ENCODE measurements around the gene LCN15. TPM values are rescaled to one million over a fixed set of nuclear protein-coding genes. Genes with fewer than 3 reads are reported as not detected.

LCN15 gene
- total and polyA plus RNA-seq, 2 of the 4 experiments (the other 2 are of a cell fraction): not detected

DNA sequence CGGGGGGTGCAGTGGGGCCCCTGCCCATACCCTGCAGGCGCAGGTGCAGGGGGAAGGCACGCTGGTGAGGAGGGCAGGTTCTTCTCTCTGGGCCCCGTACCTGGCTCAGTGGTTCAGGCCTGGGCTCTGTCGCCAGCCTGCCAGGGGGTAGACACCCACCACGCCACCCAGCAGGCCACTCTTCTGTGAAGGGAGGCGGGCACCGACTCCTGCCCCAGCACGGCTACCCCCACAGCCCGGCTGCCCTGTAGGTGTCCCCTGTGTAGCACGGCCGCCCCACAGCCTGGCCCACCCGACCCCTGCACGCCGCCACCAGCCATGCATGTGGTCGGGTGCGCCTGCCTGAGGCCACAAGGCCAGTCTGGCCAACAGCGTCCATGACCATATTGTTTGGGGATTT is 17.7 kb downstream of the LCN15 start:
- POLR2A ChIA-PET (ENCODE audit: unreplicated experiment): no interaction called here
- H2BK120ac ChIP-seq (ENCODE audit: low read depth, low read length): no peak overlapping the region
- H3K9me1 ChIP-seq (ENCODE audit: insufficient read depth, low read length): no peaks in the 10 kb centered on the region
- H2BK15ac ChIP-seq (ENCODE audit: low read depth, low read length): no peak overlapping the region
- in situ Hi-C loops (cut with MboI; ENCODE audit: low sequenced_read_pairs): no loop called here
- H2AK9ac ChIP-seq (replicated peaks; ENCODE audit: low read depth, low read length, poor library complexity): no peak overlapping the region
- H3K9ac ChIP-seq (ENCODE audit: low read depth, low read length): no peak overlapping the region
- no peak overlapping the region for H3K56ac ChIP-seq (ENCODE audit: extremely low read depth, insufficient read depth, low read length)
- no peak overlapping the region for H3K18ac ChIP-seq (ENCODE audit: low read depth, low read length)
- H4K8ac ChIP-seq (ENCODE audit: low read depth in 2 of 2, low read length in 2 of 2): no peak overlapping the region
- no peak overlapping the region for H3K4me2 ChIP-seq (ENCODE audit: low read depth, low read length)
- H3K27ac ChIP-seq (ENCODE audit: insufficient read depth, low read length): no peak overlapping the region
- no peaks in the 10 kb centered on the region; the same call in 1 of the 2 replicates for H4K20me1 ChIP-seq (ENCODE audit: insufficient read depth, low read length)
- WGBS, 2 experiments (ENCODE audit: extremely low coverage in 2 of 2, insufficient read length in 1 of 2): no CpG with 5 or more reads among the region's 18 CpGs
- no peak overlapping the region for H4K5ac ChIP-seq (ENCODE audit: low read depth, low read length)
- CTCF ChIA-PET: no interaction called here
- H3K9me3 ChIP-seq (ENCODE audit: control insufficient read depth, insufficient read depth, low read length): no peaks in the 10 kb centered on the region
- H2BK20ac ChIP-seq (ENCODE audit: low read depth, low read length): no peak overlapping the region
- no peak overlapping the region for H4K91ac ChIP-seq (ENCODE audit: insufficient read depth, low read depth, low read length)
- no peaks in the 10 kb centered on the region for H3K36me3 ChIP-seq (ENCODE audit: control insufficient read depth, insufficient read depth, low read length)
- peaks cover 37% of the 10 kb centered on the region; the same call in 1 of the 2 replicates for H3K27me3 ChIP-seq (ENCODE audit: control insufficient read depth, insufficient read depth, low read length)
- H3K23ac ChIP-seq (ENCODE audit: low read depth, low read length): no peak overlapping the region
- no peak for ATAC-seq (ENCODE audit: low read depth)
- H3K14ac ChIP-seq (replicated peaks; ENCODE audit: low read depth, low read length): no peak overlapping the region
- no peak overlapping the region for H2BK5ac ChIP-seq (ENCODE audit: low read depth, low read length, poor library complexity, severe bottlenecking)
- no peak overlapping the region for H2AK5ac ChIP-seq (ENCODE audit: low read depth, low read length)
- no peak overlapping the region for H3K4ac ChIP-seq (ENCODE audit: low read depth, low read length)
- intact Hi-C loops (cut with micrococcal nuclease): no loop called here
- no peaks in the 10 kb centered on the region for H3K79me1 ChIP-seq (ENCODE audit: low read depth in 1 of 2, low read length in 2 of 2)
- H3K4me1 ChIP-seq (ENCODE audit: control insufficient read depth, insufficient read depth, low read length): no peaks in the 10 kb centered on the region
- no TSS peak for BruUV-seq (replicated peaks)
- dilution Hi-C loops (cut with HindIII; ENCODE audit: low sequenced_read_pairs, unreplicated experiment): no loop called here
- H3K4me3 ChIP-seq (ENCODE audit: insufficient read depth, low read depth, low read length): no peak overlapping the region
- TF ChIP-seq CEBPB (IDR thresholded peaks at IDR 0.05; ENCODE audit: low read depth, low read length) (no peak), RFX5 (IDR thresholded peaks at IDR 0.05; ENCODE audit: low read depth, low read length) (no peak), NFE2L2 (IDR thresholded peaks at IDR 0.05; ENCODE audit: low read depth, low read length) (no peak), SMC3 (IDR thresholded peaks at IDR 0.05; ENCODE audit: low read depth, low read length) (no peak), BHLHE40 (IDR thresholded peaks at IDR 0.05; ENCODE audit: low read depth, low read length) (no peak), POLR2A (IDR thresholded peaks at IDR 0.05; ENCODE audit: low read depth, low read length) (no peak), FOS (IDR thresholded peaks at IDR 0.05; ENCODE audit: low read depth, low read length) (no peak), MAZ (IDR thresholded peaks at IDR 0.05; ENCODE audit: borderline replicate concordance, low read depth, low read length) (no peak), CHD1 (IDR thresholded peaks at IDR 0.05; ENCODE audit: low read depth, low read length) (no peak), RAD21 (IDR thresholded peaks at IDR 0.05; ENCODE audit: low read length) (no peak), MXI1 (IDR thresholded peaks at IDR 0.05; ENCODE audit: borderline replicate concordance, low read depth, low read length) (no peak), MAFK (IDR thresholded peaks at IDR 0.05; ENCODE audit: low read depth, low read length) (no peak), RCOR1 (IDR thresholded peaks at IDR 0.05; ENCODE audit: insufficient replicate concordance, low read length) (no peak)
- TF ChIP-seq, protein P1, sequence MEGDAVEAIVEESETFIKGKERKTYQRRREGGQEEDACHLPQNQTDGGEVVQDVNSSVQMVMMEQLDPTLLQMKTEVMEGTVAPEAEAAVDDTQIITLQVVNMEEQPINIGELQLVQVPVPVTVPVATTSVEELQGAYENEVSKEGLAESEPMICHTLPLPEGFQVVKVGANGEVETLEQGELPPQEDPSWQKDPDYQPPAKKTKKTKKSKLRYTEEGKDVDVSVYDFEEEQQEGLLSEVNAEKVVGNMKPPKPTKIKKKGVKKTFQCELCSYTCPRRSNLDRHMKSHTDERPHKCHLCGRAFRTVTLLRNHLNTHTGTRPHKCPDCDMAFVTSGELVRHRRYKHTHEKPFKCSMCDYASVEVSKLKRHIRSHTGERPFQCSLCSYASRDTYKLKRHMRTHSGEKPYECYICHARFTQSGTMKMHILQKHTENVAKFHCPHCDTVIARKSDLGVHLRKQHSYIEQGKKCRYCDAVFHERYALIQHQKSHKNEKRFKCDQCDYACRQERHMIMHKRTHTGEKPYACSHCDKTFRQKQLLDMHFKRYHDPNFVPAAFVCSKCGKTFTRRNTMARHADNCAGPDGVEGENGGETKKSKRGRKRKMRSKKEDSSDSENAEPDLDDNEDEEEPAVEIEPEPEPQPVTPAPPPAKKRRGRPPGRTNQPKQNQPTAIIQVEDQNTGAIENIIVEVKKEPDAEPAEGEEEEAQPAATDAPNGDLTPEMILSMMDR (conservative IDR thresholded peaks at IDR 0.05; ENCODE audit: low read depth, low read length): no peak
- TF ChIP-seq, protein P2, sequence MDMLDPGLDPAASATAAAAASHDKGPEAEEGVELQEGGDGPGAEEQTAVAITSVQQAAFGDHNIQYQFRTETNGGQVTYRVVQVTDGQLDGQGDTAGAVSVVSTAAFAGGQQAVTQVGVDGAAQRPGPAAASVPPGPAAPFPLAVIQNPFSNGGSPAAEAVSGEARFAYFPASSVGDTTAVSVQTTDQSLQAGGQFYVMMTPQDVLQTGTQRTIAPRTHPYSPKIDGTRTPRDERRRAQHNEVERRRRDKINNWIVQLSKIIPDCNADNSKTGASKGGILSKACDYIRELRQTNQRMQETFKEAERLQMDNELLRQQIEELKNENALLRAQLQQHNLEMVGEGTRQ (IDR thresholded peaks at IDR 0.05; ENCODE audit: low read depth, low read length): no peak
- TF ChIP-seq, protein P3, sequence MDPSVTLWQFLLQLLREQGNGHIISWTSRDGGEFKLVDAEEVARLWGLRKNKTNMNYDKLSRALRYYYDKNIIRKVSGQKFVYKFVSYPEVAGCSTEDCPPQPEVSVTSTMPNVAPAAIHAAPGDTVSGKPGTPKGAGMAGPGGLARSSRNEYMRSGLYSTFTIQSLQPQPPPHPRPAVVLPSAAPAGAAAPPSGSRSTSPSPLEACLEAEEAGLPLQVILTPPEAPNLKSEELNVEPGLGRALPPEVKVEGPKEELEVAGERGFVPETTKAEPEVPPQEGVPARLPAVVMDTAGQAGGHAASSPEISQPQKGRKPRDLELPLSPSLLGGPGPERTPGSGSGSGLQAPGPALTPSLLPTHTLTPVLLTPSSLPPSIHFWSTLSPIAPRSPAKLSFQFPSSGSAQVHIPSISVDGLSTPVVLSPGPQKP (IDR thresholded peaks at IDR 0.05; ENCODE audit: borderline replicate concordance, low read depth, low read length): no peak
- DNase-seq: no peak
- H2AFZ ChIP-seq (replicated peaks; ENCODE audit: low read length, poor library complexity): no peak overlapping the region

Data from IMR-90 (cell line).